PC-9 (cell line): ENCODE measurements around the gene SHISA6. TPM values are rescaled to one million over a fixed set of nuclear protein-coding genes. Genes with fewer than 3 reads are reported as not detected.
"Not testable (repeated sequence)": the region's sequence is repeated elsewhere in the genome, so short reads cannot be mapped to it uniquely, and the experiment has no call there.

Source experiments
- BruUV-seq: library from RNA; stranded (reverse); fragments of 400-500 nt; replicated peaks from 2 replicates; lab custom pipeline; 2021; lab: Mats Ljungman, UMichigan
- CTCF ChIA-PET: fragments of 300-600 bp; sonication (Branson Sonifier 250); formaldehyde crosslinking; loops from one replicate; lab custom pipeline; 2022; ENCODE audit warnings: antibody characterized with exemption; lab: Charles Lee
- POLR2A ChIA-PET: fragments of 300-600 bp; sonication (Branson Sonifier 250); formaldehyde crosslinking; loops from one replicate; lab custom pipeline; 2022; ENCODE audit warnings: antibody characterized with exemption; ENCODE audit not compliant: unreplicated experiment; lab: Charles Lee
- DNase-seq, 2 experiments: peaks; one replicate each; pipeline versions ENCODE4 v3.0.0 to v3.0.0-alpha.2; 2015 to 2022; ENCODE audit warnings: mixed read lengths in 1 of 2
- H2AFZ ChIP-seq: fragments of 200-600 bp; sonication (generic); 2 replicates; pipeline ENCODE4 v1.8.1; 2017; ENCODE audit warnings: antibody characterized with exemption
- H3F3A ChIP-seq: fragments of 200-600 bp; sonication (generic); 2 replicates; pipeline ENCODE4 v1.8.1; 2017; ENCODE audit warnings: antibody characterized with exemption, mild to moderate bottlenecking, low read depth; ENCODE audit not compliant: insufficient read depth
- H3K27ac ChIP-seq: fragments of 200-600 bp; sonication (generic); 2 replicates; pipeline ENCODE4 v1.6.1; 2016; ENCODE audit warnings: mixed run types
- H3K27me3 ChIP-seq: fragments of 200-600 bp; sonication (generic); 2 replicates; pipeline ENCODE4 v1.6.1; 2016; ENCODE audit warnings: low read depth, mixed run types; ENCODE audit not compliant: insufficient read depth
- H3K36me3 ChIP-seq: fragments of 200-600 bp; sonication (generic); 2 replicates; pipeline ENCODE4 v1.6.1; 2016; ENCODE audit warnings: low read depth, mixed run types
- H3K4me1 ChIP-seq: fragments of 200-600 bp; sonication (generic); replicated peaks from 2 replicates; pipeline ENCODE4 v1.6.1; 2016; ENCODE audit warnings: mixed run types; ENCODE audit not compliant: insufficient read depth
- H3K4me2 ChIP-seq: fragments of 200-600 bp; sonication (generic); 2 replicates; pipeline ENCODE4 v1.6.1; 2017; ENCODE audit warnings: mixed run types
- H3K4me3 ChIP-seq: fragments of 200-600 bp; sonication (generic); 2 replicates; pipeline ENCODE4 v1.6.1; 2016; ENCODE audit warnings: mixed run types
- H3K79me2 ChIP-seq: fragments of 200-600 bp; sonication (generic); 2 replicates; pipeline ENCODE4 v1.6.1; 2017; ENCODE audit warnings: low read depth, mixed run types
- H3K9me2 ChIP-seq: fragments of 200-600 bp; sonication (generic); 2 replicates; pipeline ENCODE4 v1.8.1; 2017; ENCODE audit warnings: mild to moderate bottlenecking; ENCODE audit not compliant: insufficient read depth
- H3K9me3 ChIP-seq: fragments of 200-600 bp; sonication (generic); 2 replicates; pipeline ENCODE4 v1.8.1; 2016; ENCODE audit warnings: low read depth; ENCODE audit not compliant: insufficient read depth
- H4K20me1 ChIP-seq: fragments of 200-600 bp; sonication (generic); 2 replicates; pipeline ENCODE4 v1.8.1; 2017; ENCODE audit not compliant: insufficient read depth
- EZH2 ChIP-seq: fragments of 200-600 bp; sonication (generic); IDR thresholded peaks from 2 replicates; pipeline ENCODE4 v1.8.0; 2017; ENCODE audit warnings: antibody characterized with exemption, low read depth
- intact Hi-C: fragments of 100-400 bp; cut with micrococcal nuclease; formaldehyde crosslinking; loops from one replicate; pipeline ENCODE4 v1.10.0; 2022; ENCODE audit not compliant: unreplicated experiment
- total RNA-seq: library from RNA; stranded (reverse); gene quantifications from 2 replicates; pipeline ENCODE4 v1.2.3, GENCODE V29; 2021
- TF ChIP-seq, protein P1 (sequence below): fragments of 200-600 bp; sonication (generic); conservative IDR thresholded peaks from 2 replicates; pipeline ENCODE4 v1.6.1; 2017; ENCODE audit warnings: mixed run types, antibody characterized with exemption, mild to moderate bottlenecking, moderate library complexity

Gene SHISA6
- total RNA-seq, 1 experiment from 2014 or later, result not detected

DNA sequence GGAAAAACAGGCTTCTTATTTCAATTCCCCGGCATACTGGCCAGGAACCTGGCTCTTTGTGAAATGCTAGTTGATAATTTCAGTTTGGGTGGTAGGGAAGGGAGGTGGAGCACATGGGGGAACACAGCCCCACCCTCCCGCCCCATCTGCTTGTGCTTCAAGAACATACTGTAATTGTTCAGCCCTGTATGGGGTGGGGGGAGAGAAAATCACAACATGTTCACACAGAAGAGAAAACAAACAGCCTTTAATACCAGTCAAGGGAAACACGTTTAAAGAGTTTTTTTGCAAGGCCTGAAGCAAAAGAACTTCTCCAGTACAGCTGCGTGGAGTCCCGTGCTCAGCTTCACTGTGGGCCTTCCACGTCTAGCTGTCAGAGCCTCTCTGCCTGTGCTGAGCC is 59.7 kb downstream of the SHISA6 start:
- no peak overlapping the region for H3K27ac ChIP-seq
- POLR2A ChIA-PET, result no interaction called here
- no peaks in the 10 kb centered on the region for H3K9me3 ChIP-seq
- H4K20me1 ChIP-seq, result no peaks in the 10 kb centered on the region
- H3K4me3 ChIP-seq, result no peak overlapping the region
- no peak overlapping the region for H2AFZ ChIP-seq
- CTCF ChIA-PET, result no interaction called here
- H3K4me2 ChIP-seq, result no peak overlapping the region
- H3F3A ChIP-seq, result no peaks in the 10 kb centered on the region
- no peak for TF ChIP-seq EZH2
- TF ChIP-seq, protein P1, sequence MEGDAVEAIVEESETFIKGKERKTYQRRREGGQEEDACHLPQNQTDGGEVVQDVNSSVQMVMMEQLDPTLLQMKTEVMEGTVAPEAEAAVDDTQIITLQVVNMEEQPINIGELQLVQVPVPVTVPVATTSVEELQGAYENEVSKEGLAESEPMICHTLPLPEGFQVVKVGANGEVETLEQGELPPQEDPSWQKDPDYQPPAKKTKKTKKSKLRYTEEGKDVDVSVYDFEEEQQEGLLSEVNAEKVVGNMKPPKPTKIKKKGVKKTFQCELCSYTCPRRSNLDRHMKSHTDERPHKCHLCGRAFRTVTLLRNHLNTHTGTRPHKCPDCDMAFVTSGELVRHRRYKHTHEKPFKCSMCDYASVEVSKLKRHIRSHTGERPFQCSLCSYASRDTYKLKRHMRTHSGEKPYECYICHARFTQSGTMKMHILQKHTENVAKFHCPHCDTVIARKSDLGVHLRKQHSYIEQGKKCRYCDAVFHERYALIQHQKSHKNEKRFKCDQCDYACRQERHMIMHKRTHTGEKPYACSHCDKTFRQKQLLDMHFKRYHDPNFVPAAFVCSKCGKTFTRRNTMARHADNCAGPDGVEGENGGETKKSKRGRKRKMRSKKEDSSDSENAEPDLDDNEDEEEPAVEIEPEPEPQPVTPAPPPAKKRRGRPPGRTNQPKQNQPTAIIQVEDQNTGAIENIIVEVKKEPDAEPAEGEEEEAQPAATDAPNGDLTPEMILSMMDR, result no peak
- peaks cover 4% of the 10 kb centered on the region; the same call in 1 of the 2 replicates for H3K27me3 ChIP-seq
- intact Hi-C loops, result no loop called here
- H3K9me2 ChIP-seq, result no peaks in the 10 kb centered on the region
- BruUV-seq, result no TSS peak
- H3K79me2 ChIP-seq, result no peaks in the 10 kb centered on the region
- no peaks in the 10 kb centered on the region for H3K36me3 ChIP-seq
- DNase-seq, result no peak
- no peaks in the 10 kb centered on the region for H3K4me1 ChIP-seq

DNA sequence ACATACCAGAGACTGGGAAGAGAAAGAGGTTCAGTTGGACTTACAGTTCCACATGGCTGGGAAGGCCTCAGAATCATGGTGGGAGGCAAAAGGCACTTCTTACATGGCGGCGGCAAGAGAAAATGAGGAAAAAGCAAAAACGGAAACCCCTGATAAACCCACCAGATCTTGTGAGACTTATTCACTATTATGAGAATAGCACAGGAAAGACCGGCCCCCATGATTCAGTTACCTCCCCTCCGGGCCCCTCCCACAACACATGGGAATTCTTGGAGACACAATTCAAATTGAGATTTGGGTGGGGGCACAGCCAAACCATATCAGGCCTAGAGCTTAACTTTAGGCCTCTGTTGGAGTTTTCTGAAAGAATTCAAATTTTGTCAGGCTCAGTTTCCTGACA is 60.9 kb downstream of the SHISA6 start:
- CTCF ChIA-PET, H3K27me3 ChIP-seq, H3F3A ChIP-seq, H3K9me3 ChIP-seq, H3K4me3 ChIP-seq, POLR2A ChIA-PET, BruUV-seq, H2AFZ ChIP-seq, intact Hi-C loops, DNase-seq, H3K79me2 ChIP-seq, H3K9me2 ChIP-seq, H3K27ac ChIP-seq, H3K4me1 ChIP-seq, H3K4me2 ChIP-seq, H4K20me1 ChIP-seq, H3K36me3 ChIP-seq: not testable (repeated sequence)

DNA sequence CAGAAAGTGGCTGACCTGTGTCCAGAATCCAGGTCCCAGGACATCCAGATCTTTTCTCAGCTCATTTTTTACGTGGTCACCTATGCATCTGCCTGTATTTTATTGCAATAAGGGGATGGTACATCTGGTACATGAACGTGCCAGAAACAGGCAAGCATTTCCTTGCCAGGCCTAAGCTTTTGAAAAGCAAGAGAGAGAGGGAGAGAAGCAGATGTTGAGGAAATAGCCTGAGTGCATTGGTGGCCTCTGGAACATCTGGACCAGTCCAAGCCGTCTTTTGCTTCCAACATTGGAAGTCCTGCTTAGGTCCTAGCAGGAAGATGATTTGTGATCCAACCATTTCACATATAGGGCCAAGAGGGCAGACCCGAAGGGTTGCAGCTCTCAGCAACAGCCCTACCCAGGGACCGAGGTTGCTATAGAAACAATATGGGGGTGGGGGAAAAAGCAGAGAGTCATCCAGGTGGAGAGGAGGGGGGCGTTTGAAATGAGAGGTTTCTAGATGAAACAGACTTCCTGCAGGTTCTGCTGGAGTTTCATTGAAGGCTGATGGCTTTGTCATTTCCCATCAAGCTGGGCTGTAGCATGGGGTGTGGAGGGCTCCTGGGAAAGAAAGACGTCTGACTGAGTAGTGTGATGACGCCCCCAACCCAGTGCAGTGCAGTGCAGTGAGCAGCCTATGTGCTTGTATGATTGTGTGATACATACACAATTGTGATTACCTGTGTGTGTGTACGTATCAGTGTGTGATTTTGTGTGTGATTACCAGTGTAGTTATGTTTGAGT is 61.6 kb downstream of the SHISA6 start:
- ChIA-PET CTCF (no interaction called here), POLR2A (no interaction called here)
- TF ChIP-seq, protein P1, result no peak
- TF ChIP-seq EZH2, result no peak
- no TSS peak for BruUV-seq
- peaks cover 4% of the 10 kb centered on the region; the same call in 1 of the 2 replicates for H3K27me3 ChIP-seq
- H3K9me3 ChIP-seq, result no peaks in the 10 kb centered on the region
- no peaks in the 10 kb centered on the region for H3F3A ChIP-seq
- no peak overlapping the region for H3K27ac ChIP-seq
- intact Hi-C loops, result no loop called here
- H2AFZ ChIP-seq, result no peak overlapping the region
- no peaks in the 10 kb centered on the region for H3K4me1 ChIP-seq
- no peaks in the 10 kb centered on the region for H3K9me2 ChIP-seq
- DNase-seq, result no peak
- H3K4me3 ChIP-seq, result no peak overlapping the region
- no peaks in the 10 kb centered on the region for H3K79me2 ChIP-seq
- H3K4me2 ChIP-seq, result no peak overlapping the region
- no peaks in the 10 kb centered on the region for H4K20me1 ChIP-seq
- H3K36me3 ChIP-seq, result no peaks in the 10 kb centered on the region
